ENCODE data around the gene MLXIP. TPM values are rescaled to one million over a fixed set of nuclear protein-coding genes. Genes with fewer than 3 reads are reported as not detected.

Gene MLXIP
- total and polyA plus RNA-seq, 9 of the 15 experiments (the other 6 are each of a cell fraction or from before 2014, with no cell fraction given), result 2.2 to 66.3 (median 18.1) TPM

DNA sequence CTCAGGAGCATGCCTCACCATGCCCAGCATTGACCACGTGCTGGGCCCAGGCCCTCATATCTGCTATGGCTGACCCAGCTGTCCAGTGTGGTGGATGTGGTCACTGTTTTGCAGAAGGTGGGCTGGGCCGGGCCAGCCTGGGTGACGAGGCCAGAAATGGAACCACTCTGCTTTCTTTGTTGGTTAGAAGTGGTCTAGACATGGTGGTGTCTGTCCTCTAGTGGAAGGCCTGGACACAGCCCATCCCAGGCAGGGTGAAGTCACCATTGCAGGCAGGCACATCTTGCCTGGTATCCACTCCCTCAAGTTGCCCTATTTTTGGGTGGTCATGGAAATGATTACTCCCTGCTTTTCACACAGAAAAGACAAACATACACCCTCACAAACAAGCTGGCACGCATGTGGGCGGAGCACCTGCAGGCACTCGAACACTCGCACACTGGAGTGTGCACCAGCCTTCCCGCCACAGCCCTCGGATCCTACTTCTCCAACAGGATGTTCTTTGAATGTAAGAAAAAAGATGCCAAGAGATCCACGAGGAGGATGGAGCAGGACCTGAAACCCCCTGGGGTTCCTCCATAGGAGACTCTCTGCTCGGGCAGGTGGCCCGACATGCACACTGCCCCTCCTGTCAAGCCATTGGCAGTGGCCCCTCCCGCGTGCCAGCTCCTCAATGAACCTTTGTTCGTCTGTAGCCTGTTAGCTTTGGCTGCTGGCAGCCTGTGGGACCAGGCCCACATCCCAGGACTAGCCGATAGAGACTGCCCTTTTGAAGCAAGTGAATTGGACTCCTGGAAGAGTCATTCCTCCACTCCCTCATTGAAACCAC is 38.4 kb downstream of the MLXIP start (continued):
- TF ChIP-seq, protein P1, sequence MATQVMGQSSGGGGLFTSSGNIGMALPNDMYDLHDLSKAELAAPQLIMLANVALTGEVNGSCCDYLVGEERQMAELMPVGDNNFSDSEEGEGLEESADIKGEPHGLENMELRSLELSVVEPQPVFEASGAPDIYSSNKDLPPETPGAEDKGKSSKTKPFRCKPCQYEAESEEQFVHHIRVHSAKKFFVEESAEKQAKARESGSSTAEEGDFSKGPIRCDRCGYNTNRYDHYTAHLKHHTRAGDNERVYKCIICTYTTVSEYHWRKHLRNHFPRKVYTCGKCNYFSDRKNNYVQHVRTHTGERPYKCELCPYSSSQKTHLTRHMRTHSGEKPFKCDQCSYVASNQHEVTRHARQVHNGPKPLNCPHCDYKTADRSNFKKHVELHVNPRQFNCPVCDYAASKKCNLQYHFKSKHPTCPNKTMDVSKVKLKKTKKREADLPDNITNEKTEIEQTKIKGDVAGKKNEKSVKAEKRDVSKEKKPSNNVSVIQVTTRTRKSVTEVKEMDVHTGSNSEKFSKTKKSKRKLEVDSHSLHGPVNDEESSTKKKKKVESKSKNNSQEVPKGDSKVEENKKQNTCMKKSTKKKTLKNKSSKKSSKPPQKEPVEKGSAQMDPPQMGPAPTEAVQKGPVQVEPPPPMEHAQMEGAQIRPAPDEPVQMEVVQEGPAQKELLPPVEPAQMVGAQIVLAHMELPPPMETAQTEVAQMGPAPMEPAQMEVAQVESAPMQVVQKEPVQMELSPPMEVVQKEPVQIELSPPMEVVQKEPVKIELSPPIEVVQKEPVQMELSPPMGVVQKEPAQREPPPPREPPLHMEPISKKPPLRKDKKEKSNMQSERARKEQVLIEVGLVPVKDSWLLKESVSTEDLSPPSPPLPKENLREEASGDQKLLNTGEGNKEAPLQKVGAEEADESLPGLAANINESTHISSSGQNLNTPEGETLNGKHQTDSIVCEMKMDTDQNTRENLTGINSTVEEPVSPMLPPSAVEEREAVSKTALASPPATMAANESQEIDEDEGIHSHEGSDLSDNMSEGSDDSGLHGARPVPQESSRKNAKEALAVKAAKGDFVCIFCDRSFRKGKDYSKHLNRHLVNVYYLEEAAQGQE (IDR thresholded peaks at IDR 0.05; ENCODE audit: borderline replicate concordance), result peak; percentile 30; the same call in 1 of the 2 replicates
- TF ChIP-seq, protein P1 (CRISPR knock-in tag; IDR thresholded peaks at IDR 0.05; ENCODE audit: low read depth), result no peak
- TF ChIP-seq, protein P2, sequence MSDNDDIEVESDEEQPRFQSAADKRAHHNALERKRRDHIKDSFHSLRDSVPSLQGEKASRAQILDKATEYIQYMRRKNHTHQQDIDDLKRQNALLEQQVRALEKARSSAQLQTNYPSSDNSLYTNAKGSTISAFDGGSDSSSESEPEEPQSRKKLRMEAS (CRISPR knock-in tag; IDR thresholded peaks at IDR 0.05), result peak; percentile 85

All from K562 (cell line).